Activated CD4-positive, alpha-beta T cell treated with anti-CD3 and anti-CD28 coated beads, Interleukin-2, amount 50 U/mL, for 24 hours (primary cell): ENCODE measurements around the gene FBXO7.

Source experiments
- DNase-seq, 2 donors: peaks; one replicate each; pipeline ENCODE4 v3.0.0-alpha.2; 2020; ENCODE audit warnings: low read depth in 1 of 2, low spot score in 1 of 2

FBXO7 gene

GRCh38 chr22:32489377-32489776 is 14.8 kb downstream of the FBXO7 start:
- DNase-seq = no peak

GRCh38 chr22:32490279-32490678 is 15.7 kb downstream of the FBXO7 start:
- no peak for DNase-seq

GRCh38 chr22:32492111-32492510 is 17.5 kb downstream of the FBXO7 start:
- no peak for DNase-seq

GRCh38 chr22:32493551-32493950 is 18.9 kb downstream of the FBXO7 start:
- DNase-seq = no peak

- DNase-seq = no peak
Measured at GRCh38 chr22:32494971-32495370, 20.4 kb downstream of the FBXO7 start.

- DNase-seq = no peak
Measured at GRCh38 chr22:32499666-32500065, 25.1 kb downstream of the FBXO7 start.

GRCh38 chr22:32501836-32502752 is 27.5 kb downstream of the FBXO7 start:
- DNase-seq = no peak

- DNase-seq = no peak
Measured at GRCh38 chr22:32509045-32509444, 34.4 kb downstream of the FBXO7 start.

GRCh38 chr22:32511274-32511673 is 36.7 kb downstream of the FBXO7 start:
- no peak for DNase-seq

- DNase-seq = no peak
Measured at GRCh38 chr22:32511776-32512175, 37.2 kb downstream of the FBXO7 start.

- DNase-seq = no peak
Measured at GRCh38 chr22:32512267-32512982, 37.8 kb downstream of the FBXO7 start.

- DNase-seq = no peak
Measured at GRCh38 chr22:32515084-32515483, 40.5 kb downstream of the FBXO7 start.

GRCh38 chr22:32517488-32517887 is 42.9 kb downstream of the FBXO7 start:
- DNase-seq = no peak

- DNase-seq = no peak
Measured at GRCh38 chr22:32517921-32518320, 43.3 kb downstream of the FBXO7 start.

GRCh38 chr22:32518381-32518780 is 43.8 kb downstream of the FBXO7 start:
- no peak for DNase-seq

GRCh38 chr22:32518848-32519247 is 44.2 kb downstream of the FBXO7 start:
- DNase-seq = no peak

GRCh38 chr22:32520612-32521011 is 46.0 kb downstream of the FBXO7 start:
- DNase-seq = no peak

- DNase-seq = no peak
Measured at GRCh38 chr22:32522237-32522636, 47.6 kb downstream of the FBXO7 start.

GRCh38 chr22:32527756-32528155 is 53.1 kb downstream of the FBXO7 start:
- DNase-seq = no peak

GRCh38 chr22:32528316-32528715 is 53.7 kb downstream of the FBXO7 start:
- DNase-seq = no peak

GRCh38 chr22:32528984-32529982 is 54.7 kb downstream of the FBXO7 start:
- DNase-seq = peak; percentile 24 to 60
